ENCODE data around the gene NFIC. TPM values are rescaled to one million over a fixed set of nuclear protein-coding genes. Genes with fewer than 3 reads are reported as not detected.

The NFIC gene
- polyA plus RNA-seq, 2 donors, result 15.4 to 48.1 TPM

GRCh38 chr19:3364501-3364858 lies 1.9 kb upstream of the NFIC start:
- Histone ChIP-seq H3K27ac (ENCODE audit: low read depth in 2 of 2, low read length in 1 of 2) (peak overlapping the region; percentile 53 to 93), H3K4me1 (ENCODE audit: control insufficient read depth in 2 of 2, insufficient read depth in 2 of 2, low read length in 1 of 2) (peaks cover 3 to 23% of the 10 kb centered on the region in 2 donors), H3K27me3 (ENCODE audit: control insufficient read depth in 1 of 2, insufficient read depth in 2 of 2, low read length in 2 of 2) (no peaks in the 10 kb centered on the region), H3K4me3 (ENCODE audit: low read depth in 1 of 2, low read length in 2 of 2) (no peak overlapping the region), H3K36me3 (ENCODE audit: control insufficient read depth in 2 of 2, insufficient read depth in 2 of 2, low read length in 1 of 2) (no peaks in the 10 kb centered on the region), H3K9me3 (ENCODE audit: control insufficient read depth in 2 of 2, insufficient read depth in 1 of 2, low read depth in 1 of 2, low read length in 1 of 2) (no peaks in the 10 kb centered on the region)
- WGBS, 2 donors, result 66 to 69% methylated on average over 4 of the region's 4 CpGs

DNA sequence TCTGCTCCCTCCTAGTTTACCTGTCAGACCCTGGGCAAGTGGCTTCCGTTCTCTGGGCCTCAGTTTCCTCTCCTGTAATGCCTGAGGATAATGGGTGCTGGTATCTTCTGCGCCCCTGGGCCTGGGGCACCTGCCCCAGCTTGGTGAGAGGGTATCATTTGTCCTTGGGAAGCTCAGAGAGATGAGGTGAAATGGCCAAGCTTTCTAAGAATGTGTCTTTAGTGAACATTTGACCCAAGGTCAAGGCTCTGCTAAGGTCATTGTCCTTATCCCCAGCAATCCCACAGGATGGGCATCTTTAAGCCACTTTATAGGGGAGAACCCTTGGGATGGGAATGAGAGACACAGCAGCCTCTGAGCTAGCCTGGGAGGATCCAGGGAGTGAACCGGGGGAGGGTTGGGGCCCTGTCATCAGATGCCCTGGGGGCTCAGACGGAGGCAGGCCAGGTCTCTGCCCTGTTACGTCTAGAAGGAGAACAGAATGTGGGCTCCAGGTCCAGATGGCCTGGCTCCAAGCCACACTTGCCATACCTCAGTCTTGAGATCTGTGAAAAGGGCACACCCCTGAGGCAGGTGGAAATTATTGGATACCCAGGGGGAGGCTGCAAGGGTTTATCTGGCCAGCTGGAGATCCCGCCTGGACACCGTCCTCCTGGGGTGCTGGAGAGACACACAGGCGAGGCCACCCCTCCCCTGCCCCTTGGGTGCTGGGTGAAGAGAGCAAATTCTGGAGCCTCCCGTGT lies 1.1 kb upstream of the NFIC start:
- H3K9me3 ChIP-seq (ENCODE audit: control insufficient read depth in 2 of 2, insufficient read depth in 1 of 2, low read depth in 1 of 2, low read length in 1 of 2), result no peaks in the 10 kb centered on the region
- 30 to 42% methylated on average over 9 of the region's 9 CpGs for WGBS, 2 donors
- H3K4me1 ChIP-seq (ENCODE audit: control insufficient read depth in 2 of 2, insufficient read depth in 2 of 2, low read length in 1 of 2), result peaks cover 3 to 23% of the 10 kb centered on the region in 2 donors

GRCh38 chr19:3366753-3367627 lies 607 bp downstream of the NFIC start:
- Histone ChIP-seq H3K36me3 (ENCODE audit: control insufficient read depth in 2 of 2, insufficient read depth in 2 of 2, low read length in 1 of 2) (no peaks in the 10 kb centered on the region), H3K4me1 (ENCODE audit: control insufficient read depth in 2 of 2, insufficient read depth in 2 of 2, low read length in 1 of 2) (peaks cover 0 to 17% of the 10 kb centered on the region in 2 donors), H3K9me3 (ENCODE audit: control insufficient read depth in 2 of 2, insufficient read depth in 1 of 2, low read depth in 1 of 2, low read length in 1 of 2) (no peaks in the 10 kb centered on the region), H3K4me3 (ENCODE audit: low read depth in 1 of 2, low read length in 2 of 2) (peak overlapping the region; percentile 67 to 79), H3K27me3 (ENCODE audit: control insufficient read depth in 1 of 2, insufficient read depth in 2 of 2, low read length in 2 of 2) (no peaks in the 10 kb centered on the region), H3K27ac (ENCODE audit: low read depth in 2 of 2, low read length in 1 of 2) (peak overlapping the region; percentile 94)
- WGBS, 2 donors, result 1 to 2% methylated on average over 54 to 65 of the region's 65 CpGs

More for the DNA sequence above, 1.1 kb upstream of the NFIC start:
- Histone ChIP-seq H3K36me3 (ENCODE audit: control insufficient read depth in 2 of 2, insufficient read depth in 2 of 2, low read length in 1 of 2) (no peaks in the 10 kb centered on the region), H3K27me3 (ENCODE audit: control insufficient read depth in 1 of 2, insufficient read depth in 2 of 2, low read length in 2 of 2) (no peaks in the 10 kb centered on the region), H3K4me3 (ENCODE audit: low read depth in 1 of 2, low read length in 2 of 2) (peak overlapping the region; percentile 28 to 45), H3K27ac (ENCODE audit: low read depth in 2 of 2, low read length in 1 of 2) (peak overlapping the region; percentile 93 to 94)

DNA sequence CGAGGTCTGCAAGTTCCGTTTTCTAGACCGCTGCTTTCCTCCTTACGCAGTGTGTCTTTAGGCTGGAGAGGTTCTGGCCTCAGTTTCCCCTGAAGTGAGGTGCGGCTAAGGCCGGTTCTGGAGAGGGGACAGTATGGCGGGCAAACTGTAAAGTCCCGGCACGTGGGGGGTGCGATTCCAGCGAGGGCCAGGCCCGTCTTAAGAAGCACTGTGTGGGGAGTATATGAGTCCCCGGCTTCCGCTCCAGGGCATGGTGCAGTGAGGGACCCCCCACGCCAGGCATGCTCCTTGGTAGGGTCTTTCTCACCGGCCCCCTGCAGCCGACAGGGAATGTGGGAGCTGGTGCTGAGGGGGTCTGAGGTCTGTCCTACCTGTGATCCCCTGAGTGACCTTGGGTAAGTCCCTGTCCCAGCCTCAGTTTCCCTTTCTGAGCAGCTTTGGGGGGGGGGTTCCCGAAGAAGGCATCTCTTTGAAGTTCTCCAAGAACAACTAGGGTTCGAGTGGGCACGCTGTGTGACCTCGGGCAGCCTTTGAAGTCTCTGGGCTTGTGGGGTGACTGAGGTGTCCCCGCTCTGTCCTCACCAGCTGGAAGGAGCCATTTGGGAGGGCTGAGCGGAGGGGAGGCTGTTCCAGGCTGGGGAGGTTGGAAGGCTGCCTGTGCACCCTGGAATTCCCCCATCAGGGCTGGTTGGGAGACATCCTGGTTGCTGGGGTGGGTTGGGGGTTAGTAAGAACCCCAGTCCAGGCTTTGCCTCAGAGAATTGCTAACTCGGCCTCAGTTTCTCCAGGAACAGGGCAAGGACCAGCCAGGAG lies 1.5 kb downstream of the NFIC start:
- no peaks in the 10 kb centered on the region for H3K27me3 ChIP-seq (ENCODE audit: control insufficient read depth in 1 of 2, insufficient read depth in 2 of 2, low read length in 2 of 2)
- peak overlapping the region; percentile 67 to 79 for H3K4me3 ChIP-seq (ENCODE audit: low read depth in 1 of 2, low read length in 2 of 2)
- peak overlapping the region; percentile 86 to 94 for H3K27ac ChIP-seq (ENCODE audit: low read depth in 2 of 2, low read length in 1 of 2)
- no peaks in the 10 kb centered on the region for H3K9me3 ChIP-seq (ENCODE audit: control insufficient read depth in 2 of 2, insufficient read depth in 1 of 2, low read depth in 1 of 2, low read length in 1 of 2)
- H3K4me1 ChIP-seq (ENCODE audit: control insufficient read depth in 2 of 2, insufficient read depth in 2 of 2, low read length in 1 of 2), result peaks cover 0 to 15% of the 10 kb centered on the region in 2 donors
- WGBS, 2 donors, result 20 to 23% methylated on average over 24 of the region's 24 CpGs
- no peaks in the 10 kb centered on the region for H3K36me3 ChIP-seq (ENCODE audit: control insufficient read depth in 2 of 2, insufficient read depth in 2 of 2, low read length in 1 of 2)

DNA sequence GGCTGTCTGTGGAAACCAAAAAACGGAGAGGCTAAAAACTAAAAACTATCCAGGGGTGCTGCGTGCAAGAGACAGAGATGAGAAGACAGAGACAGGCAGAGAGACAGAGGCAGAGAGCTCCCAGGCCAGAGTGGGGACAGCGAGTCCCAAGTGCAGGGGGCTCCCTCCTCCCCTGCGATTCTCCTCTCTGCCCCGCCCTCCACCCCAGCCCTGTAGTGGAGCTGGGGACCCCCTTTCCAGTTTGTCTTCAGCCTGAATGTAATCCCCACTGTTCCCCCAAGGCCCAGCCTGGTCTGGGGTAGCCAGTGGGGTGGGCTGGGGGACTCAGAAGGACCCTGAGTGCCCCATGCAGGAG lies 2.0 kb downstream of the NFIC start:
- Histone ChIP-seq H3K9me3 (ENCODE audit: control insufficient read depth in 2 of 2, insufficient read depth in 1 of 2, low read depth in 1 of 2, low read length in 1 of 2) (no peaks in the 10 kb centered on the region), H3K27ac (ENCODE audit: low read depth in 2 of 2, low read length in 1 of 2) (peak overlapping the region; percentile 86 to 94), H3K4me1 (ENCODE audit: control insufficient read depth in 2 of 2, insufficient read depth in 2 of 2, low read length in 1 of 2) (peaks cover 0 to 19% of the 10 kb centered on the region in 2 donors), H3K36me3 (ENCODE audit: control insufficient read depth in 2 of 2, insufficient read depth in 2 of 2, low read length in 1 of 2) (no peaks in the 10 kb centered on the region), H3K4me3 (ENCODE audit: low read depth in 1 of 2, low read length in 2 of 2) (peak overlapping the region; percentile 67 to 79), H3K27me3 (ENCODE audit: control insufficient read depth in 1 of 2, insufficient read depth in 2 of 2, low read length in 2 of 2) (no peaks in the 10 kb centered on the region)
- WGBS, 2 donors, result 36 to 50% methylated on average over 5 of the region's 5 CpGs

DNA sequence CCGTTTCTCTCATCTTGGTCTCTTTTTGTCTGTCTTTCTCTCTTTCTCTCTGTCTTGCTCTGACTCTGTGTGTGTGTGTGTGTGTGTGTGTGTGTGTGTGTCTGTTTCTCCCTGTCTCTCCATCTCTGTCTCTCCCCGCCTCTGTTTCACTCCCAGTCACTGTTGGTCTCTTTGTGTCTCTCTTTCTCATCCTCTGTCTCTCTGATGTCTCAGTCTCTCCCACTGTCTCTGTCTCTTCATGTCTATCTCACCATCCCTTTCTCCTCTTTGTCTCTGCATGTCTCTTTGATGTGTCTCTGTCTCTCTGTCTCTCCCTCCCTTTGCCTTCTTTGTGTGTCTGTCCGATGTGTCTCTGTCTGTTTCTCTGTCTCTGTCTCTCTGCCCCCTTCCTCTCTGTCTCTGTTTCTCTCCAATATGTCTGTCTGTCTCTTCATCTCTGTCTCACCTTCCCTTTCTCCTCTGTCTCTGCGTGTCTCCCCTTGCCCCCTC lies 2.5 kb downstream of the NFIC start:
- 24 to 27% methylated on average over 4 of the region's 4 CpGs for WGBS, 2 donors
- peak overlapping the region; percentile 44 to 79 for H3K4me3 ChIP-seq (ENCODE audit: low read depth in 1 of 2, low read length in 2 of 2)
- no peaks in the 10 kb centered on the region for H3K27me3 ChIP-seq (ENCODE audit: control insufficient read depth in 1 of 2, insufficient read depth in 2 of 2, low read length in 2 of 2)
- H3K36me3 ChIP-seq (ENCODE audit: control insufficient read depth in 2 of 2, insufficient read depth in 2 of 2, low read length in 1 of 2), result no peaks in the 10 kb centered on the region
- peak overlapping the region; percentile 86 to 94 for H3K27ac ChIP-seq (ENCODE audit: low read depth in 2 of 2, low read length in 1 of 2)
- no peaks in the 10 kb centered on the region for H3K9me3 ChIP-seq (ENCODE audit: control insufficient read depth in 2 of 2, insufficient read depth in 1 of 2, low read depth in 1 of 2, low read length in 1 of 2)
- peaks cover 0 to 19% of the 10 kb centered on the region in 2 donors for H3K4me1 ChIP-seq (ENCODE audit: control insufficient read depth in 2 of 2, insufficient read depth in 2 of 2, low read length in 1 of 2)

GRCh38 chr19:3369337-3370213 lies 3.2 kb downstream of the NFIC start:
- 18 to 21% methylated on average over 42 of the region's 42 CpGs for WGBS, 2 donors
- no peaks in the 10 kb centered on the region for H3K36me3 ChIP-seq (ENCODE audit: control insufficient read depth in 2 of 2, insufficient read depth in 2 of 2, low read length in 1 of 2)
- no peaks in the 10 kb centered on the region for H3K27me3 ChIP-seq (ENCODE audit: control insufficient read depth in 1 of 2, insufficient read depth in 2 of 2, low read length in 2 of 2)
- no peaks in the 10 kb centered on the region for H3K9me3 ChIP-seq (ENCODE audit: control insufficient read depth in 2 of 2, insufficient read depth in 1 of 2, low read depth in 1 of 2, low read length in 1 of 2)
- H3K4me1 ChIP-seq (ENCODE audit: control insufficient read depth in 2 of 2, insufficient read depth in 2 of 2, low read length in 1 of 2), result peaks cover 0 to 17% of the 10 kb centered on the region in 2 donors
- H3K27ac ChIP-seq (ENCODE audit: low read depth in 2 of 2, low read length in 1 of 2), result peak overlapping the region; percentile 86 to 94
- H3K4me3 ChIP-seq (ENCODE audit: low read depth in 1 of 2, low read length in 2 of 2), result peak overlapping the region; percentile 44 to 79

DNA sequence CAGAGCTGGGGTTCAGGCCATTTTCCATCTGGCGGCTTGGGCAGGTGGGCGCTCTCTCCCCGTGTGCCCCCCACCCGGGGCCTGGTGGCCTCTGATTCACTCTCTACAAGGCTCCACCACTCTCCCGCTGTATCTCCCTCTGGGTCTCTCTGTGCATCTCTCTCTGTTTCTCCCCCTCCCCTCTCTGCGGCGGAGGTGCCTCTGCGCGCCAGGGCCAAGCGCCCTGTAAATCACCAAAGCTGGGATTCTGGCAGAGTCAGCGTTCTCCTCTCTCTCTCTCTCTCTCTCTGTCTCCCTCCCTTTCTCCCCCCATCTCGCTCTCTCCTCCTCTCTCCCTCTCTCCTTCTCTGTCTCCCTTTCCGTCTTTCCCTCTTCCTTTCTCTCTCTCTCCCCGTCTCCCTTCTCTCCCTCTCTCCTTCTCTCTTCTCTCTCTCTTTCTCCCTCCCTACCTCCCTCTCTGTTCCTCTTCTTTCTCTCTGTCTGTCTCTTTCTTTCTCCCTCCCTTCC lies 3.9 kb downstream of the NFIC start:
- Histone ChIP-seq H3K4me1 (ENCODE audit: control insufficient read depth in 2 of 2, insufficient read depth in 2 of 2, low read length in 1 of 2) (peaks cover 0 to 19% of the 10 kb centered on the region in 2 donors), H3K4me3 (ENCODE audit: low read depth in 1 of 2, low read length in 2 of 2) (peak overlapping the region; percentile 44 to 79), H3K36me3 (ENCODE audit: control insufficient read depth in 2 of 2, insufficient read depth in 2 of 2, low read length in 1 of 2) (no peaks in the 10 kb centered on the region), H3K27me3 (ENCODE audit: control insufficient read depth in 1 of 2, insufficient read depth in 2 of 2, low read length in 2 of 2) (no peaks in the 10 kb centered on the region), H3K9me3 (ENCODE audit: control insufficient read depth in 2 of 2, insufficient read depth in 1 of 2, low read depth in 1 of 2, low read length in 1 of 2) (no peaks in the 10 kb centered on the region), H3K27ac (ENCODE audit: low read depth in 2 of 2, low read length in 1 of 2) (peak overlapping the region; percentile 86 to 94)
- WGBS, 2 donors, result 36 to 41% methylated on average over 14 of the region's 14 CpGs
